Neural cell (in vitro differentiated cells): ENCODE data around the gene GRIPAP1.

Experiments used
- EP300 ChIP-seq: fragments of 450-650 bp; conservative IDR thresholded peaks from 2 replicates; pipeline ENCODE4 v1.6.1; 2014; ENCODE audit warnings: antibody characterized with exemption, mild to moderate bottlenecking, moderate library complexity; ENCODE audit not compliant: poor library complexity, severe bottlenecking
- MXI1 ChIP-seq: fragments of 450-650 bp; conservative IDR thresholded peaks from 2 replicates; pipeline ENCODE4 v1.6.1; 2014; ENCODE audit warnings: antibody characterized with exemption, mild to moderate bottlenecking; ENCODE audit not compliant: poor library complexity, severe bottlenecking
- POLR2AphosphoS5 ChIP-seq: IDR thresholded peaks from 2 replicates; pipeline ENCODE4 v1.6.1; 2012
- TF ChIP-seq, protein P1 (sequence below): fragments of 450-650 bp; IDR thresholded peaks from 2 replicates; pipeline ENCODE4 v1.5.1; 2014; ENCODE audit warnings: antibody characterized with exemption, mild to moderate bottlenecking, moderate library complexity; ENCODE audit not compliant: poor library complexity, severe bottlenecking

DNA sequence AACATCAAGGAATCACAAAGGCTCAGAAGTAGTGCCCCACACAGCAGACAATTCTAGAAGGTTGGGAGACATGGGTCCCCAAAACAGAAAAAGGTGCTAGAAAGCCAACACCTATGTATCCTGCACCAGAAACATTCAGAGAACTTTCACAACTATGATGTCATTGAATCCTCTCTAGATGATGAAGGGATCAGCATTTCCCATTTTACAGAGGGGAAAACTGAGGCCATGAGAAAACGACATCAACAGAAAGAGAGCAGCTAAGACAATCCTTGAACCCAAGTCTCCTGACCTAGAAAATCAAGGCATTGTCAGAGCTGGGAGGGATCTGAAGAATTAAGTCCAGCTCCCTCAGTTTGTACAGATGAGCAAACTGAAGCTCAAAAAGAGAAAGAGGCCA lies 33.7 kb downstream of the GRIPAP1 start:
- TF ChIP-seq POLR2AphosphoS5 (no peak), EP300 (no peak), MXI1 (no peak)
- TF ChIP-seq, protein P1, sequence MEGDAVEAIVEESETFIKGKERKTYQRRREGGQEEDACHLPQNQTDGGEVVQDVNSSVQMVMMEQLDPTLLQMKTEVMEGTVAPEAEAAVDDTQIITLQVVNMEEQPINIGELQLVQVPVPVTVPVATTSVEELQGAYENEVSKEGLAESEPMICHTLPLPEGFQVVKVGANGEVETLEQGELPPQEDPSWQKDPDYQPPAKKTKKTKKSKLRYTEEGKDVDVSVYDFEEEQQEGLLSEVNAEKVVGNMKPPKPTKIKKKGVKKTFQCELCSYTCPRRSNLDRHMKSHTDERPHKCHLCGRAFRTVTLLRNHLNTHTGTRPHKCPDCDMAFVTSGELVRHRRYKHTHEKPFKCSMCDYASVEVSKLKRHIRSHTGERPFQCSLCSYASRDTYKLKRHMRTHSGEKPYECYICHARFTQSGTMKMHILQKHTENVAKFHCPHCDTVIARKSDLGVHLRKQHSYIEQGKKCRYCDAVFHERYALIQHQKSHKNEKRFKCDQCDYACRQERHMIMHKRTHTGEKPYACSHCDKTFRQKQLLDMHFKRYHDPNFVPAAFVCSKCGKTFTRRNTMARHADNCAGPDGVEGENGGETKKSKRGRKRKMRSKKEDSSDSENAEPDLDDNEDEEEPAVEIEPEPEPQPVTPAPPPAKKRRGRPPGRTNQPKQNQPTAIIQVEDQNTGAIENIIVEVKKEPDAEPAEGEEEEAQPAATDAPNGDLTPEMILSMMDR: no peak
